OCI-LY1 (cell line): ENCODE measurements around the gene GLS.

Source experiments
- CTCF ChIP-seq: fragments of 200-600 bp; sonication (generic), shearing (Covaris generic); IDR thresholded peaks from 2 replicates; pipeline ENCODE4 v1.5.1; 2017; ENCODE audit warnings: mild to moderate bottlenecking, antibody characterized with exemption, low read length, moderate library complexity, mixed read lengths
- EZH2 ChIP-seq: fragments of 200-600 bp; sonication (generic), shearing (Covaris generic); IDR thresholded peaks from 2 replicates; pipeline ENCODE4 v1.8.0; 2017; ENCODE audit warnings: borderline replicate concordance, mixed run types, mild to moderate bottlenecking, antibody characterized with exemption, low read length, moderate library complexity, mixed read lengths

DNA sequence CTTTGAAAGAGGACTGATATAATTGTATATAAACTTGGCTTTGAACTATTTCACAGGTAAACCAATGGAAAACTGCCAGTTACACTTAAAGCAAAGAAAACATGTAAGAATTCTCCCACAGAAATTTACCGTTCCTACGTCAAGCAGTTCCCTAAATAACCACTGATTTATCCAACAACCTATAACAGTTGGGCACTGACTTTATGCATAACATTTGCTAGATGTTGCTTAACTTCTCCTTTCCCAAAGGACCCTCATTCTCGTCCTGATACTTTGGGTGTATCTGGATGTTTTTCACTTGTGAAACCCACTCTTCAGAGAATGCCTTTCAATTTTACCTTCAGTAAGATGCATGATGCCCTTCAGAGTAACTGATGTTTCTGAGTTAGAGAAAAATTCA is 89.5 kb downstream of the GLS start:
- TF ChIP-seq EZH2 (no peak), CTCF (no peak)
